ENCODE data around the gene NCOA3.

Gene NCOA3

GRCh38 chr20:47480239-47480638 lies 21.4 kb upstream of the NCOA3 start:
- TF ChIP-seq CTCF (IDR thresholded peaks at IDR 0.05; ENCODE audit: low read depth, low read length): no peak
- H3K4me3 ChIP-seq (ENCODE audit: low read depth, low read length): no peak overlapping the region

- no peak for TF ChIP-seq CTCF (IDR thresholded peaks at IDR 0.05; ENCODE audit: low read depth, low read length)
- no peak overlapping the region for H3K4me3 ChIP-seq (ENCODE audit: low read depth, low read length)
Observed at GRCh38 chr20:47480705-47481104, 21.0 kb upstream of the NCOA3 start.

GRCh38 chr20:47481330-47482216 lies 20.1 kb upstream of the NCOA3 start:
- H3K4me3 ChIP-seq (ENCODE audit: low read depth, low read length): no peak overlapping the region
- no peak for TF ChIP-seq CTCF (IDR thresholded peaks at IDR 0.05; ENCODE audit: low read depth, low read length)

GRCh38 chr20:47482705-47483104 lies 19.0 kb upstream of the NCOA3 start:
- TF ChIP-seq CTCF (IDR thresholded peaks at IDR 0.05; ENCODE audit: low read depth, low read length): no peak
- H3K4me3 ChIP-seq (ENCODE audit: low read depth, low read length): no peak overlapping the region

DNA sequence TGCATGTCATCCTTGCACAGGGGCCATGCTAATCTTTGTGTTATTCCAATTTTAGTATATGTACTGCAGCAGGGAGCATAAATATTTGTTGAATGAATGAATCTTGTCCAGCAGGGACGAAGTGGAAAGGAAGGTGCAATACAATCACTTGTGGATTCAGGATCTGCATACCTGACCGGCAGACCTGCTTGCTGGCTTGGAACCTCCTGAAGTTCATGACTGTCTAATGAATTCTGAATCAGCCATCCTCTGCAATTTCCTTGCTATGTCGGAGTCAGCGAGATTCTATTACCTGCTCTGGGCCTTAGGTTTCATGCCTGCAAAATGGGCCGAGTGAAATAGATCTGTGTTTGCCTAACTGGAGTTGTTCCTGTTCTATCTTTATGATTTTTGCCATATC lies 17.4 kb upstream of the NCOA3 start:
- TF ChIP-seq CTCF (IDR thresholded peaks at IDR 0.05; ENCODE audit: low read depth, low read length): no peak
- H3K4me3 ChIP-seq (ENCODE audit: low read depth, low read length): no peak overlapping the region

GRCh38 chr20:47487175-47487917 lies 14.3 kb upstream of the NCOA3 start:
- no peak overlapping the region for H3K4me3 ChIP-seq (ENCODE audit: low read depth, low read length)
- no peak for TF ChIP-seq CTCF (IDR thresholded peaks at IDR 0.05; ENCODE audit: low read depth, low read length)

DNA sequence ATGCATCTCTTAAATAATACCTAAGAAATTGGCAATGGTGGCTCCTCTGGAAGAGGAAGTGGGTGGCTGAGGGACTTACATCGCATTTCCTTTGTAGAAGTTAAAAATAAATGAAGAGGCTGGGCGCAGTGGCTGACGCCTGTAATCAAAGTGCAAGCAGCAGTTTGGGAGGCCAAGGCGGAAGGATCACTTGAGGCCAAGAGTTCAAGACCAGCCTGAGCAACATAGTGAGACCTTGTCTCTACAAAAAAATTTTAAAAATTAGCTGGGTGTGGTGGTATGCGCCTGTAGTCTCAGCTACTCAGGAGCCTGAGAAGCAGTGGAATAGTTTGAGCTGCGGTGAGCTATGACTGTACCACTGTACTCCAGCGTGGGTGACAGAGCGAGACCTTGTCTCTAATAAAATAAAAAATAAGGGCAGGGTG lies 12.2 kb upstream of the NCOA3 start:
- H3K4me3 ChIP-seq (ENCODE audit: low read depth, low read length): no peak overlapping the region
- TF ChIP-seq CTCF (IDR thresholded peaks at IDR 0.05; ENCODE audit: low read depth, low read length): no peak
